NCI-H446 (cell line): ENCODE data around the gene TMEM121.
"Not testable (repeated sequence)": the region's sequence is repeated elsewhere in the genome, so short reads cannot be mapped to it uniquely, and the experiment has no call there.

Experiments used
- DNase-seq, 2 experiments: peaks; one replicate each; lab custom pipeline; 2025; lab: John Stamatoyannopoulos, UW

TMEM121 gene

GRCh38 chr14:105547072-105547471 is 20.7 kb downstream of the TMEM121 start:
- DNase-seq: not testable (repeated sequence)

GRCh38 chr14:105547741-105548169 is 21.4 kb downstream of the TMEM121 start:
- no peak for DNase-seq

GRCh38 chr14:105549481-105549880 is 23.1 kb downstream of the TMEM121 start:
- no peak for DNase-seq

GRCh38 chr14:105554022-105554421 is 27.6 kb downstream of the TMEM121 start:
- DNase-seq: no peak

GRCh38 chr14:105554523-105554922 is 28.1 kb downstream of the TMEM121 start:
- DNase-seq: no peak

- DNase-seq: not testable (repeated sequence)
Observed at GRCh38 chr14:105557671-105558070, 31.3 kb downstream of the TMEM121 start.

- not testable (repeated sequence) for DNase-seq
Observed at GRCh38 chr14:105558449-105559154, 32.2 kb downstream of the TMEM121 start.

GRCh38 chr14:105559384-105560047 is 33.1 kb downstream of the TMEM121 start:
- not testable (repeated sequence) for DNase-seq

GRCh38 chr14:105560048-105560669 is 33.8 kb downstream of the TMEM121 start:
- DNase-seq: not testable (repeated sequence)

GRCh38 chr14:105561345-105561744 is 35.0 kb downstream of the TMEM121 start:
- DNase-seq: not testable (repeated sequence)

- no peak for DNase-seq
Observed at GRCh38 chr14:105562713-105563346, 36.4 kb downstream of the TMEM121 start.

GRCh38 chr14:105563347-105563737 is 37.0 kb downstream of the TMEM121 start:
- no peak for DNase-seq

GRCh38 chr14:105564536-105564935 is 38.2 kb downstream of the TMEM121 start:
- DNase-seq: not testable (repeated sequence)

GRCh38 chr14:105565185-105565919 is 39.0 kb downstream of the TMEM121 start:
- DNase-seq: not testable (repeated sequence)

- not testable (repeated sequence) for DNase-seq
Observed at GRCh38 chr14:105566248-105567163, 40.1 kb downstream of the TMEM121 start.

- not testable (repeated sequence) for DNase-seq
Observed at GRCh38 chr14:105567164-105568103, 41.1 kb downstream of the TMEM121 start.

- DNase-seq: not testable (repeated sequence)
Observed at GRCh38 chr14:105568140-105568843, 41.9 kb downstream of the TMEM121 start.

- DNase-seq: no peak
Observed at GRCh38 chr14:105568859-105569766, 42.7 kb downstream of the TMEM121 start.
